ENCODE results near the gene COX8A. TPM values are rescaled to one million over a fixed set of nuclear protein-coding genes. Genes with fewer than 3 reads are reported as not detected.

COX8A gene
- total RNA-seq, 1 experiment from 2014 or later: 587 TPM

- no peak for TF ChIP-seq ZNF425 (CRISPR knock-in tag; conservative IDR thresholded peaks at IDR 0.05)
Observed at GRCh38 chr11:63997801-63998337, 23.4 kb downstream of the COX8A start (continued).

- ATAC-seq: peak; percentile 52
- peak overlapping the region; percentile 76; the same call in 1 of the 2 replicates for H3K27ac Mint-ChIP-seq
- peak; percentile 70 for DNase-seq (ENCODE audit: low spot score)
- peaks cover 9% of the 10 kb centered on the region for H3K4me1 Mint-ChIP-seq
- POLR2A ChIA-PET: interaction anchor here (1.0 to 1.7 kb wide), 3 partner anchors 18 to 79 kb away, joined by 3 to 4 read pairs (median 4); no protein-coding TSS in a partner anchor
- TF ChIP-seq ESRRA (CRISPR knock-in tag; IDR thresholded peaks at IDR 0.05; ENCODE audit: borderline replicate concordance) (no peak), E2F4 (CRISPR knock-in tag; IDR thresholded peaks at IDR 0.05; ENCODE audit: borderline replicate concordance, low read depth) (0 out of 2 replicates have a peak, but pooled peaks have one; percentile 47), NR3C1 (CRISPR knock-in tag; conservative IDR thresholded peaks at IDR 0.05; ENCODE audit: low read depth) (no peak), ZNF263 (CRISPR knock-in tag; IDR thresholded peaks at IDR 0.05; ENCODE audit: low read depth) (0 out of 2 replicates have a peak, but pooled peaks have one; percentile 40), FOXP1 (CRISPR knock-in tag; IDR thresholded peaks at IDR 0.05; ENCODE audit: borderline replicate concordance) (0 out of 2 replicates have a peak, but pooled peaks have one; percentile 20), NFYB (CRISPR knock-in tag; conservative IDR thresholded peaks at IDR 0.05; ENCODE audit: low read depth) (0 out of 2 replicates have a peak, but pooled peaks have one; percentile 4), ERG (CRISPR knock-in tag; IDR thresholded peaks at IDR 0.05) (no peak), FOXK1 (CRISPR knock-in tag; IDR thresholded peaks at IDR 0.05) (0 out of 2 replicates have a peak, but pooled peaks have one; percentile 17), ATF1 (CRISPR knock-in tag; IDR thresholded peaks at IDR 0.05) (peak; percentile 44; the same call in 1 of the 2 replicates), EMX1 (CRISPR knock-in tag; IDR thresholded peaks at IDR 0.05) (peak; percentile 5; the same call in 1 of the 2 replicates)
- CTCF ChIA-PET: interaction anchor here (0.7 to 5.4 kb wide), 38 partner anchors 8 to 1075 kb away, joined by 3 to 75 read pairs (median 4); partner anchors contain the start of genes FLRT1, MARK2, PRDX5 and TRMT112
- peak overlapping the region; percentile 64 for H3K4me3 Mint-ChIP-seq
- H3K9me3 Mint-ChIP-seq: no peaks in the 10 kb centered on the region
- peaks cover 19% of the 10 kb centered on the region for H3K36me3 Mint-ChIP-seq
- peaks cover 28% of the 10 kb centered on the region for H3K27me3 Mint-ChIP-seq (ENCODE audit: low read depth)
Observed at GRCh38 chr11:63998558-63999348, 24.3 kb downstream of the COX8A start.

- DNase-seq (ENCODE audit: low spot score) (peak; percentile 86), ATAC-seq (peak; percentile 54)
- peaks cover 11% of the 10 kb centered on the region for H3K4me1 Mint-ChIP-seq
- CTCF ChIA-PET: interaction anchor here (0.6 to 5.4 kb wide), 52 partner anchors 9 to 1075 kb away, joined by 3 to 75 read pairs (median 5); partner anchors contain the start of genes COX8A, FERMT3, FLRT1 and MARK2
- no peak overlapping the region for H3K27ac Mint-ChIP-seq
- peak overlapping the region; percentile 64 for H3K4me3 Mint-ChIP-seq
- H3K27me3 Mint-ChIP-seq (ENCODE audit: low read depth): peaks cover 35% of the 10 kb centered on the region
- peaks cover 15% of the 10 kb centered on the region for H3K36me3 Mint-ChIP-seq
- POLR2A ChIA-PET: interaction anchor here (0.8 to 1.8 kb wide), 6 partner anchors 17 to 272 kb away, joined by 3 to 7 read pairs (median 4); no protein-coding TSS in a partner anchor
- no peaks in the 10 kb centered on the region for H3K9me3 Mint-ChIP-seq
- TF ChIP-seq FOXP4 (CRISPR knock-in tag; IDR thresholded peaks at IDR 0.05): no peak
- peak; percentile 23 for TF ChIP-seq USF2 (CRISPR knock-in tag; IDR thresholded peaks at IDR 0.05)
- no peak; the same call in 1 of the 2 replicates for TF ChIP-seq MYBL2 (CRISPR knock-in tag; IDR thresholded peaks at IDR 0.05)
- TF ChIP-seq NFE2L1 (CRISPR knock-in tag; IDR thresholded peaks at IDR 0.05): no peak
- TF ChIP-seq PRDM15 (CRISPR knock-in tag; IDR thresholded peaks at IDR 0.05): peak; percentile 50; the same call in 1 of the 2 replicates
Observed at GRCh38 chr11:63999349-64000025, 25.1 kb downstream of the COX8A start.
